GM23338 (cell line): ENCODE measurements around the gene EPHB1. TPM values are rescaled to one million over a fixed set of nuclear protein-coding genes. Genes with fewer than 3 reads are reported as not detected.

Source experiments
- ATAC-seq: fragments of 200-7000 bp; cut with Tn5 transposase; 3 replicates; pipeline ENCODE4 v1.9.1; 2020
- DNase-seq: peaks from one replicate; pipeline ENCODE4 v3.0.0-alpha.2; 2015; ENCODE audit warnings: low spot score
- H2AFZ ChIP-seq: fragments of 200-600 bp; sonication (generic); 2 replicates; pipeline ENCODE4 v1.8.0; 2016; ENCODE audit warnings: antibody characterized with exemption, mild to moderate bottlenecking, moderate library complexity
- H3F3A ChIP-seq: fragments of 200-600 bp; sonication (generic); replicated peaks from 2 replicates; pipeline ENCODE4 v1.8.0; 2017; ENCODE audit warnings: antibody characterized with exemption, mixed run types, low read depth
- H3K27ac ChIP-seq: fragments of 200-600 bp; sonication (generic); 2 replicates; pipeline ENCODE4 v1.6.1; 2016; ENCODE audit warnings: low read depth
- H3K27me3 ChIP-seq: fragments of 200-600 bp; sonication (generic); 2 replicates; pipeline ENCODE4 v1.8.0; 2016; ENCODE audit warnings: mild to moderate bottlenecking, mixed run types, moderate library complexity; ENCODE audit not compliant: insufficient read depth
- H3K36me3 ChIP-seq: fragments of 200-600 bp; sonication (generic); 2 replicates; pipeline ENCODE4 v1.8.0; 2016; ENCODE audit warnings: mild to moderate bottlenecking; ENCODE audit not compliant: insufficient read depth
- H3K4me1 ChIP-seq: fragments of 200-600 bp; sonication (generic); 2 replicates; pipeline ENCODE4 v1.8.0; 2016; ENCODE audit warnings: mild to moderate bottlenecking, moderate library complexity; ENCODE audit not compliant: insufficient read depth
- H3K4me2 ChIP-seq: fragments of 200-600 bp; sonication (generic); 2 replicates; pipeline ENCODE4 v1.7.1; 2017; ENCODE audit warnings: mixed run types
- H3K4me3 ChIP-seq: fragments of 200-600 bp; sonication (generic); 2 replicates; pipeline ENCODE4 v1.6.1; 2016; ENCODE audit warnings: mixed run types
- H3K79me2 ChIP-seq: fragments of 200-600 bp; sonication (generic); replicated peaks from 2 replicates; pipeline ENCODE4 v1.8.0; 2017; ENCODE audit warnings: mild to moderate bottlenecking; ENCODE audit not compliant: insufficient read depth
- H3K9me2 ChIP-seq: fragments of 200-600 bp; sonication (generic); 2 replicates; pipeline ENCODE4 v1.8.0; 2017; ENCODE audit not compliant: insufficient read depth
- H4K20me1 ChIP-seq: fragments of 200-600 bp; sonication (generic); replicated peaks from 2 replicates; pipeline ENCODE4 v1.8.0; 2017; ENCODE audit warnings: mild to moderate bottlenecking; ENCODE audit not compliant: insufficient read depth
- H3K27ac Mint-ChIP-seq: 2 replicates; pipeline ENCODE4 v1.8.0; 2020; ENCODE audit warnings: inconsistent platforms, mild to moderate bottlenecking, moderate library complexity, mixed read lengths
- H3K27me3 Mint-ChIP-seq: 3 replicates; pipeline ENCODE4 v1.8.0; 2022; ENCODE audit warnings: low read depth, mild to moderate bottlenecking, moderate library complexity, mixed read lengths, inconsistent platforms; ENCODE audit not compliant: insufficient read depth, poor library complexity
- H3K36me3 Mint-ChIP-seq: 3 replicates; pipeline ENCODE4 v1.8.0; 2021; ENCODE audit warnings: low read depth, mild to moderate bottlenecking, inconsistent platforms, moderate library complexity, mixed read lengths
- H3K4me1 Mint-ChIP-seq: 3 replicates; pipeline ENCODE4 v1.8.0; 2020; ENCODE audit warnings: mild to moderate bottlenecking, inconsistent platforms, mixed read lengths
- H3K4me3 Mint-ChIP-seq: 3 replicates; pipeline ENCODE4 v1.8.0; 2021; ENCODE audit warnings: moderate library complexity, mild to moderate bottlenecking, inconsistent platforms, mixed read lengths
- H3K9me3 Mint-ChIP-seq: 3 replicates; pipeline ENCODE4 v1.8.0; 2020; ENCODE audit warnings: moderate library complexity, mild to moderate bottlenecking, inconsistent platforms, mixed read lengths
- CREB1 ChIP-seq: fragments of 250-450 bp; sonication (Bioruptor Pico); IDR thresholded peaks from 2 replicates; pipeline ENCODE4 v1.5.0; 2020; ENCODE audit warnings: low read depth, mild to moderate bottlenecking, moderate library complexity
- EZH2 ChIP-seq: fragments of 200-600 bp; sonication (generic); IDR thresholded peaks from one replicate; pipeline ENCODE4 v1.8.0; 2017; ENCODE audit warnings: antibody characterized with exemption, mild to moderate bottlenecking, low read depth; ENCODE audit not compliant: unreplicated experiment
- EZH2phosphoT487 ChIP-seq: fragments of 200-600 bp; sonication (generic); IDR thresholded peaks from one replicate; pipeline ENCODE4 v1.8.1; 2018; ENCODE audit warnings: antibody characterized with exemption; ENCODE audit not compliant: unreplicated experiment
- JUNB ChIP-seq: IDR thresholded peaks from one replicate; pipeline ENCODE4 v1.6.1; 2016; ENCODE audit warnings: antibody characterized with exemption; ENCODE audit not compliant: unreplicated experiment
- NANOG ChIP-seq: IDR thresholded peaks from 2 replicates; pipeline ENCODE4 v1.6.1; 2016; ENCODE audit warnings: antibody characterized with exemption, borderline replicate concordance
- POLR2AphosphoS5 ChIP-seq: IDR thresholded peaks from 2 replicates; pipeline ENCODE4 v1.6.1; 2016; ENCODE audit warnings: antibody characterized with exemption, low read depth
- STAT1 ChIP-seq: IDR thresholded peaks from one replicate; pipeline ENCODE4 v1.6.1; 2016; ENCODE audit warnings: antibody characterized with exemption; ENCODE audit not compliant: unreplicated experiment
- ZNF114 ChIP-seq: fragments of 250-450 bp; sonication (Bioruptor Pico); IDR thresholded peaks from 2 replicates; pipeline ENCODE4 v1.5.0; 2020; ENCODE audit warnings: mild to moderate bottlenecking, moderate library complexity
- ZNF331 ChIP-seq: fragments of 250-450 bp; sonication (Bioruptor Pico); IDR thresholded peaks from 2 replicates; pipeline ENCODE4 v1.5.0; 2020; ENCODE audit warnings: low read depth, mild to moderate bottlenecking, moderate library complexity
- polyA plus RNA-seq: library from polyadenylated mRNA; unstranded; fragments of >200 nt; fragmentation: Nextera tagmentation; extraction: Ambion mirVana; gene quantifications from 2 replicates; pipeline ENCODE4 v1.2.1, GENCODE V29; 2016
- total RNA-seq: library from RNA; depleted of rRNA; stranded (reverse); fragments of >200 nt; shearing (Covaris generic); gene quantifications from 2 replicates; pipeline ENCODE4 v1.2.3, GENCODE V29; 2014
- TF ChIP-seq, protein P1 (sequence below), 2 experiments: fragments of 200-600 bp in 1 of 2; sonication (generic) in 1 of 2; conservative IDR thresholded peaks; 2 replicates each; pipeline versions ENCODE4 v1.5.1 to v1.6.1; 2016 to 2017; ENCODE audit warnings: antibody characterized with exemption in 2 of 2, low read depth in 2 of 2, mild to moderate bottlenecking in 2 of 2, moderate library complexity in 1 of 2
- TF ChIP-seq, protein P2 (sequence below): fragments of 250-450 bp; sonication (Bioruptor Pico); IDR thresholded peaks from 2 replicates; pipeline ENCODE4 v1.5.0; 2020; ENCODE audit warnings: mild to moderate bottlenecking, moderate library complexity
- TF ChIP-seq, protein P3 (sequence below): IDR thresholded peaks from 2 replicates; pipeline ENCODE4 v1.6.1; 2016; ENCODE audit warnings: antibody characterized with exemption
- TF ChIP-seq, protein P4 (sequence below): IDR thresholded peaks from one replicate; pipeline ENCODE4 v1.6.1; 2018; ENCODE audit warnings: antibody characterized with exemption; ENCODE audit not compliant: unreplicated experiment

The EPHB1 gene
- total and polyA plus RNA-seq, 2 experiments from 2014 or later, result 2.7 to 5.2 TPM

DNA sequence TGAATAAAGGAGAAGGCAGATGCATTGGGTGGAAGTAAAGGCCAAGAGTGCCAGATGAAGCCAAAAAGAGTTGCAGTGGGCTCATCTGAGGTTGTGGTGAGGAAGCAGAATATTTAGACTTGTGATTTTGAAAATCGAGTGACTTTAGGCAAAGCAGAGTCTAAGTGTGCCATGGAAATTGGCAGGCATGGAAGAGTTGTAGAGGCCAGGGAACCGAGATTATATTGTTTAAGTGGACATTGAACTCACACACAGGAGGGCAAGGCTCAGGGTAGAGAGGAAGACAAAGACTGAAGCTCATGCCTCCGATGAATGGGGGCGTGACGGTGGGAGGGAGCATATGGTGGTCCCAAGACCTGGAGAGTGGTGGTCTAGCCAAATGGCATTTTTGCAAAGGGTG lies 347.5 kb downstream of the EPHB1 start:
- no peaks in the 10 kb centered on the region for H3K36me3 Mint-ChIP-seq
- DNase-seq, result no peak
- ATAC-seq, result no peak
- no peak overlapping the region for H3K4me3 Mint-ChIP-seq
- no peak overlapping the region for H3K4me2 ChIP-seq
- no peak for TF ChIP-seq CREB1 (CRISPR knock-in tag)
- no peak for TF ChIP-seq ZNF331 (CRISPR knock-in tag)
- TF ChIP-seq, protein P1, sequence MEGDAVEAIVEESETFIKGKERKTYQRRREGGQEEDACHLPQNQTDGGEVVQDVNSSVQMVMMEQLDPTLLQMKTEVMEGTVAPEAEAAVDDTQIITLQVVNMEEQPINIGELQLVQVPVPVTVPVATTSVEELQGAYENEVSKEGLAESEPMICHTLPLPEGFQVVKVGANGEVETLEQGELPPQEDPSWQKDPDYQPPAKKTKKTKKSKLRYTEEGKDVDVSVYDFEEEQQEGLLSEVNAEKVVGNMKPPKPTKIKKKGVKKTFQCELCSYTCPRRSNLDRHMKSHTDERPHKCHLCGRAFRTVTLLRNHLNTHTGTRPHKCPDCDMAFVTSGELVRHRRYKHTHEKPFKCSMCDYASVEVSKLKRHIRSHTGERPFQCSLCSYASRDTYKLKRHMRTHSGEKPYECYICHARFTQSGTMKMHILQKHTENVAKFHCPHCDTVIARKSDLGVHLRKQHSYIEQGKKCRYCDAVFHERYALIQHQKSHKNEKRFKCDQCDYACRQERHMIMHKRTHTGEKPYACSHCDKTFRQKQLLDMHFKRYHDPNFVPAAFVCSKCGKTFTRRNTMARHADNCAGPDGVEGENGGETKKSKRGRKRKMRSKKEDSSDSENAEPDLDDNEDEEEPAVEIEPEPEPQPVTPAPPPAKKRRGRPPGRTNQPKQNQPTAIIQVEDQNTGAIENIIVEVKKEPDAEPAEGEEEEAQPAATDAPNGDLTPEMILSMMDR (conservative IDR thresholded peaks at IDR 0.05; ENCODE audit: low read depth in 2 of 2), result no peak
- TF ChIP-seq EZH2, result no peak
- TF ChIP-seq STAT1, result no peak
- TF ChIP-seq, protein P2, sequence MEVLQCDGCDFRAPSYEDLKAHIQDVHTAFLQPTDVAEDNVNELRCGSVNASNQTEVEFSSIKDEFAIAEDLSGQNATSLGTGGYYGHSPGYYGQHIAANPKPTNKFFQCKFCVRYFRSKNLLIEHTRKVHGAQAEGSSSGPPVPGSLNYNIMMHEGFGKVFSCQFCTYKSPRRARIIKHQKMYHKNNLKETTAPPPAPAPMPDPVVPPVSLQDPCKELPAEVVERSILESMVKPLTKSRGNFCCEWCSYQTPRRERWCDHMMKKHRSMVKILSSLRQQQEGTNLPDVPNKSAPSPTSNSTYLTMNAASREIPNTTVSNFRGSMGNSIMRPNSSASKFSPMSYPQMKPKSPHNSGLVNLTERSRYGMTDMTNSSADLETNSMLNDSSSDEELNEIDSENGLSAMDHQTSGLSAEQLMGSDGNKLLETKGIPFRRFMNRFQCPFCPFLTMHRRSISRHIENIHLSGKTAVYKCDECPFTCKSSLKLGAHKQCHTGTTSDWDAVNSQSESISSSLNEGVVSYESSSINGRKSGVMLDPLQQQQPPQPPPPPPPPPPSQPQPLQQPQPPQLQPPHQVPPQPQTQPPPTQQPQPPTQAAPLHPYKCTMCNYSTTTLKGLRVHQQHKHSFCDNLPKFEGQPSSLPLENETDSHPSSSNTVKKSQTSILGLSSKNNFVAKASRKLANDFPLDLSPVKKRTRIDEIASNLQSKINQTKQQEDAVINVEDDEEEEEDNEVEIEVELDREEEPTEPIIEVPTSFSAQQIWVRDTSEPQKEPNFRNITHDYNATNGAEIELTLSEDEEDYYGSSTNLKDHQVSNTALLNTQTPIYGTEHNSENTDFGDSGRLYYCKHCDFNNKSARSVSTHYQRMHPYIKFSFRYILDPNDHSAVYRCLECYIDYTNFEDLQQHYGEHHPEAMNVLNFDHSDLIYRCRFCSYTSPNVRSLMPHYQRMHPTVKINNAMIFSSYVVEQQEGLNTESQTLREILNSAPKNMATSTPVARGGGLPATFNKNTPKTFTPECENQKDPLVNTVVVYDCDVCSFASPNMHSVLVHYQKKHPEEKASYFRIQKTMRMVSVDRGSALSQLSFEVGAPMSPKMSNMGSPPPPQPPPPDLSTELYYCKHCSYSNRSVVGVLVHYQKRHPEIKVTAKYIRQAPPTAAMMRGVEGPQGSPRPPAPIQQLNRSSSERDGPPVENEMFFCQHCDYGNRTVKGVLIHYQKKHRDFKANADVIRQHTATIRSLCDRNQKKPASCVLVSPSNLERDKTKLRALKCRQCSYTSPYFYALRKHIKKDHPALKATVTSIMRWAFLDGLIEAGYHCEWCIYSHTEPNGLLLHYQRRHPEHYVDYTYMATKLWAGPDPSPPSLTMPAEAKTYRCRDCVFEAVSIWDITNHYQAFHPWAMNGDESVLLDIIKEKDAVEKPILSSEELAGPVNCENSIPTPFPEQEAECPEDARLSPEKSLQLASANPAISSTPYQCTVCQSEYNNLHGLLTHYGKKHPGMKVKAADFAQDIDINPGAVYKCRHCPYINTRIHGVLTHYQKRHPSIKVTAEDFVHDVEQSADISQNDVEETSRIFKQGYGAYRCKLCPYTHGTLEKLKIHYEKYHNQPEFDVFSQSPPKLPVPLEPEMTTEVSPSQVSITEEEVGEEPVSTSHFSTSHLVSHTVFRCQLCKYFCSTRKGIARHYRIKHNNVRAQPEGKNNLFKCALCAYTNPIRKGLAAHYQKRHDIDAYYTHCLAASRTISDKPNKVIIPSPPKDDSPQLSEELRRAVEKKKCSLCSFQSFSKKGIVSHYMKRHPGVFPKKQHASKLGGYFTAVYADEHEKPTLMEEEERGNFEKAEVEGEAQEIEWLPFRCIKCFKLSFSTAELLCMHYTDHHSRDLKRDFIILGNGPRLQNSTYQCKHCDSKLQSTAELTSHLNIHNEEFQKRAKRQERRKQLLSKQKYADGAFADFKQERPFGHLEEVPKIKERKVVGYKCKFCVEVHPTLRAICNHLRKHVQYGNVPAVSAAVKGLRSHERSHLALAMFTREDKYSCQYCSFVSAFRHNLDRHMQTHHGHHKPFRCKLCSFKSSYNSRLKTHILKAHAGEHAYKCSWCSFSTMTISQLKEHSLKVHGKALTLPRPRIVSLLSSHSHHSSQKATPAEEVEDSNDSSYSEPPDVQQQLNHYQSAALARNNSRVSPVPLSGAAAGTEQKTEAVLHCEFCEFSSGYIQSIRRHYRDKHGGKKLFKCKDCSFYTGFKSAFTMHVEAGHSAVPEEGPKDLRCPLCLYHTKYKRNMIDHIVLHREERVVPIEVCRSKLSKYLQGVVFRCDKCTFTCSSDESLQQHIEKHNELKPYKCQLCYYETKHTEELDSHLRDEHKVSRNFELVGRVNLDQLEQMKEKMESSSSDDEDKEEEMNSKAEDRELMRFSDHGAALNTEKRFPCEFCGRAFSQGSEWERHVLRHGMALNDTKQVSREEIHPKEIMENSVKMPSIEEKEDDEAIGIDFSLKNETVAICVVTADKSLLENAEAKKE (CRISPR knock-in tag), result no peak
- no peak for TF ChIP-seq NANOG
- no peak for TF ChIP-seq JUNB
- no peak for TF ChIP-seq POLR2AphosphoS5
- TF ChIP-seq ZNF114 (CRISPR knock-in tag), result no peak
- TF ChIP-seq, protein P3, sequence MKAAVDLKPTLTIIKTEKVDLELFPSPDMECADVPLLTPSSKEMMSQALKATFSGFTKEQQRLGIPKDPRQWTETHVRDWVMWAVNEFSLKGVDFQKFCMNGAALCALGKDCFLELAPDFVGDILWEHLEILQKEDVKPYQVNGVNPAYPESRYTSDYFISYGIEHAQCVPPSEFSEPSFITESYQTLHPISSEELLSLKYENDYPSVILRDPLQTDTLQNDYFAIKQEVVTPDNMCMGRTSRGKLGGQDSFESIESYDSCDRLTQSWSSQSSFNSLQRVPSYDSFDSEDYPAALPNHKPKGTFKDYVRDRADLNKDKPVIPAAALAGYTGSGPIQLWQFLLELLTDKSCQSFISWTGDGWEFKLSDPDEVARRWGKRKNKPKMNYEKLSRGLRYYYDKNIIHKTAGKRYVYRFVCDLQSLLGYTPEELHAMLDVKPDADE, result no peak
- TF ChIP-seq EZH2phosphoT487, result no peak
- TF ChIP-seq, protein P4, sequence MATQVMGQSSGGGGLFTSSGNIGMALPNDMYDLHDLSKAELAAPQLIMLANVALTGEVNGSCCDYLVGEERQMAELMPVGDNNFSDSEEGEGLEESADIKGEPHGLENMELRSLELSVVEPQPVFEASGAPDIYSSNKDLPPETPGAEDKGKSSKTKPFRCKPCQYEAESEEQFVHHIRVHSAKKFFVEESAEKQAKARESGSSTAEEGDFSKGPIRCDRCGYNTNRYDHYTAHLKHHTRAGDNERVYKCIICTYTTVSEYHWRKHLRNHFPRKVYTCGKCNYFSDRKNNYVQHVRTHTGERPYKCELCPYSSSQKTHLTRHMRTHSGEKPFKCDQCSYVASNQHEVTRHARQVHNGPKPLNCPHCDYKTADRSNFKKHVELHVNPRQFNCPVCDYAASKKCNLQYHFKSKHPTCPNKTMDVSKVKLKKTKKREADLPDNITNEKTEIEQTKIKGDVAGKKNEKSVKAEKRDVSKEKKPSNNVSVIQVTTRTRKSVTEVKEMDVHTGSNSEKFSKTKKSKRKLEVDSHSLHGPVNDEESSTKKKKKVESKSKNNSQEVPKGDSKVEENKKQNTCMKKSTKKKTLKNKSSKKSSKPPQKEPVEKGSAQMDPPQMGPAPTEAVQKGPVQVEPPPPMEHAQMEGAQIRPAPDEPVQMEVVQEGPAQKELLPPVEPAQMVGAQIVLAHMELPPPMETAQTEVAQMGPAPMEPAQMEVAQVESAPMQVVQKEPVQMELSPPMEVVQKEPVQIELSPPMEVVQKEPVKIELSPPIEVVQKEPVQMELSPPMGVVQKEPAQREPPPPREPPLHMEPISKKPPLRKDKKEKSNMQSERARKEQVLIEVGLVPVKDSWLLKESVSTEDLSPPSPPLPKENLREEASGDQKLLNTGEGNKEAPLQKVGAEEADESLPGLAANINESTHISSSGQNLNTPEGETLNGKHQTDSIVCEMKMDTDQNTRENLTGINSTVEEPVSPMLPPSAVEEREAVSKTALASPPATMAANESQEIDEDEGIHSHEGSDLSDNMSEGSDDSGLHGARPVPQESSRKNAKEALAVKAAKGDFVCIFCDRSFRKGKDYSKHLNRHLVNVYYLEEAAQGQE, result no peak
- no peaks in the 10 kb centered on the region for H3K27me3 ChIP-seq
- no peaks in the 10 kb centered on the region for H3K4me1 ChIP-seq
- no peaks in the 10 kb centered on the region for H3K79me2 ChIP-seq
- no peaks in the 10 kb centered on the region for H3K27me3 Mint-ChIP-seq
- H3K9me3 Mint-ChIP-seq, result no peaks in the 10 kb centered on the region; the same call in 2 of the 3 replicates
- H3K36me3 ChIP-seq, result no peaks in the 10 kb centered on the region
- H4K20me1 ChIP-seq, result no peaks in the 10 kb centered on the region
- H3K4me3 ChIP-seq, result no peak overlapping the region
- no peaks in the 10 kb centered on the region for H3K9me2 ChIP-seq
- no peak overlapping the region for H2AFZ ChIP-seq
- H3K27ac Mint-ChIP-seq, result no peak overlapping the region
- peaks cover 3% of the 10 kb centered on the region; the same call in 1 of the 3 replicates for H3K4me1 Mint-ChIP-seq
- no peaks in the 10 kb centered on the region for H3F3A ChIP-seq
- H3K27ac ChIP-seq, result no peak overlapping the region
